GM12892 (cell line): Measurements from ENCODE around the gene FILIP1L.

Experiments used
- POLR2A ChIP-seq: IDR thresholded peaks from 2 replicates; pipeline ENCODE4 v1.6.1; 2011; ENCODE audit warnings: low read depth, low read length, control low read depth
- POLR2AphosphoS5 ChIP-seq: IDR thresholded peaks from 2 replicates; pipeline ENCODE4 v1.6.1; 2011; ENCODE audit warnings: low read depth, low read length, control low read depth

DNA sequence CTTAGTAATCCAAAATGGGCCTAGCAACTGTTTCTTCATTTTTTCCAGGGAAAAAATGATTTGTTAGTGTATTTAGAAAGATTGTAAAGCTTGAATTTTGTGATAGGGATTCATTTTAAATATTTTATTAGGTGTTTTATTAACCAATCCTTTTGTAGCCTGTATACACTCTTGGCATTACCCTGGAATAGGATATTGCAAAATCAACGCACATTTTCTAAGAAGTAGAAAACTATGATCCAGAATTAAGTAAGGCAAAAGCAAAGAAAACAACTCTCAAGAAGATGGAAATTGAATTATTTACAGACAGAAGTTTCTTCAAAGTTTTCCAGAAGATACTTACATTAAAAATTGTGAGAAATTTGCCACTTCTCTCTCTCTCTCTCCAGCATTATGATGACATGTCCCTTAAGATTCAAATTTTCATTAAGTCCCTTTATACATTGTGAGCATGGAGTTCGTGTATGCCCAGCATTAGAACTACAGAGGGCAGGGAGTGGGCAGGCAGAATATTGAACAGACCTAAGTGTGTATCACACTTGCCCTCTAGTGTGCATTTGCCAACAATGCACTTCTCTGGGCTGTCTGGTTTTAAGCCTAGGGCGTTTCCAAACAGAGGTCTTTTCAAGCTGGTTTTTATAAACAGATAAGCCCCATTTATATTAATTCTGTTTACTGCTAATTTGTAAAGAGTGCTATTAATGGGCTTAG lies 325.1 kb downstream of the FILIP1L start:
- TF ChIP-seq POLR2AphosphoS5: no peak
- no peak for TF ChIP-seq POLR2A
